ENCODE measurements around the gene IFNGR2.

DNA sequence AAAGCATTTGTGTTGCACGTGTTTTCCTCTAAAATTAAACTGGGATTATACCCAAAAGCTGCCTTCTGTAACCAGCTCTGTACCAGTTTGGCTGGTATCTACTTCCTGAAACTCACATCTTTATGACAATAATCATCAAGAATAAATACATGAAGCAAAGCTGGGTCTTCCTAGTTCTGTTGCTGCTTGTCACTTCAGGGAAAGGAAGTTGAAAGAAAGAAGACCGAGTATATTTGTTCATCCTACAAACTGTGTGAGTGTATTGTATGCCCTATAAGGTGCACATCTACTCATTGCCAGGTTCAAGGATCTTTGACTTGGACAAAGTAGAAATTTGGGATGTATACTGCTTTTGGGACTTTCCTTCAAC is 29.1 kb upstream of the IFNGR2 start:
- TF ChIP-seq, protein P1, sequence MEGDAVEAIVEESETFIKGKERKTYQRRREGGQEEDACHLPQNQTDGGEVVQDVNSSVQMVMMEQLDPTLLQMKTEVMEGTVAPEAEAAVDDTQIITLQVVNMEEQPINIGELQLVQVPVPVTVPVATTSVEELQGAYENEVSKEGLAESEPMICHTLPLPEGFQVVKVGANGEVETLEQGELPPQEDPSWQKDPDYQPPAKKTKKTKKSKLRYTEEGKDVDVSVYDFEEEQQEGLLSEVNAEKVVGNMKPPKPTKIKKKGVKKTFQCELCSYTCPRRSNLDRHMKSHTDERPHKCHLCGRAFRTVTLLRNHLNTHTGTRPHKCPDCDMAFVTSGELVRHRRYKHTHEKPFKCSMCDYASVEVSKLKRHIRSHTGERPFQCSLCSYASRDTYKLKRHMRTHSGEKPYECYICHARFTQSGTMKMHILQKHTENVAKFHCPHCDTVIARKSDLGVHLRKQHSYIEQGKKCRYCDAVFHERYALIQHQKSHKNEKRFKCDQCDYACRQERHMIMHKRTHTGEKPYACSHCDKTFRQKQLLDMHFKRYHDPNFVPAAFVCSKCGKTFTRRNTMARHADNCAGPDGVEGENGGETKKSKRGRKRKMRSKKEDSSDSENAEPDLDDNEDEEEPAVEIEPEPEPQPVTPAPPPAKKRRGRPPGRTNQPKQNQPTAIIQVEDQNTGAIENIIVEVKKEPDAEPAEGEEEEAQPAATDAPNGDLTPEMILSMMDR (IDR thresholded peaks at IDR 0.05) = no peak
- TF ChIP-seq, protein P2, sequence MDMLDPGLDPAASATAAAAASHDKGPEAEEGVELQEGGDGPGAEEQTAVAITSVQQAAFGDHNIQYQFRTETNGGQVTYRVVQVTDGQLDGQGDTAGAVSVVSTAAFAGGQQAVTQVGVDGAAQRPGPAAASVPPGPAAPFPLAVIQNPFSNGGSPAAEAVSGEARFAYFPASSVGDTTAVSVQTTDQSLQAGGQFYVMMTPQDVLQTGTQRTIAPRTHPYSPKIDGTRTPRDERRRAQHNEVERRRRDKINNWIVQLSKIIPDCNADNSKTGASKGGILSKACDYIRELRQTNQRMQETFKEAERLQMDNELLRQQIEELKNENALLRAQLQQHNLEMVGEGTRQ (IDR thresholded peaks at IDR 0.05; ENCODE audit: borderline replicate concordance, low read depth, low read length) = no peak
- TF ChIP-seq RXRA (IDR thresholded peaks at IDR 0.05; ENCODE audit: borderline replicate concordance, low read depth) = no peak
- TF ChIP-seq, protein P3, sequence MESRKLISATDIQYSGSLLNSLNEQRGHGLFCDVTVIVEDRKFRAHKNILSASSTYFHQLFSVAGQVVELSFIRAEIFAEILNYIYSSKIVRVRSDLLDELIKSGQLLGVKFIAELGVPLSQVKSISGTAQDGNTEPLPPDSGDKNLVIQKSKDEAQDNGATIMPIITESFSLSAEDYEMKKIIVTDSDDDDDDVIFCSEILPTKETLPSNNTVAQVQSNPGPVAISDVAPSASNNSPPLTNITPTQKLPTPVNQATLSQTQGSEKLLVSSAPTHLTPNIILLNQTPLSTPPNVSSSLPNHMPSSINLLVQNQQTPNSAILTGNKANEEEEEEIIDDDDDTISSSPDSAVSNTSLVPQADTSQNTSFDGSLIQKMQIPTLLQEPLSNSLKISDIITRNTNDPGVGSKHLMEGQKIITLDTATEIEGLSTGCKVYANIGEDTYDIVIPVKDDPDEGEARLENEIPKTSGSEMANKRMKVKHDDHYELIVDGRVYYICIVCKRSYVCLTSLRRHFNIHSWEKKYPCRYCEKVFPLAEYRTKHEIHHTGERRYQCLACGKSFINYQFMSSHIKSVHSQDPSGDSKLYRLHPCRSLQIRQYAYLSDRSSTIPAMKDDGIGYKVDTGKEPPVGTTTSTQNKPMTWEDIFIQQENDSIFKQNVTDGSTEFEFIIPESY (IDR thresholded peaks at IDR 0.05; ENCODE audit: borderline replicate concordance, low read depth) = no peak
